Muscle layer of colon (tissue), 2 donors: ENCODE results near the gene PPP1R14B.

ENCODE experiments used
- H3K27ac ChIP-seq: one replicate; pipeline ENCODE4 v1.7.0; 2013; ENCODE audit warnings: low read depth, mild to moderate bottlenecking, low read length, moderate library complexity
- H3K27me3 ChIP-seq, 2 donors: one replicate each; pipeline ENCODE4 v1.7.0; 2013; ENCODE audit warnings: low read length in 2 of 2, mild to moderate bottlenecking in 2 of 2; ENCODE audit not compliant: insufficient read depth in 2 of 2, control insufficient read depth in 1 of 2
- H3K36me3 ChIP-seq: one replicate; pipeline ENCODE4 v1.7.0; 2013; ENCODE audit warnings: mild to moderate bottlenecking, low read length; ENCODE audit not compliant: insufficient read depth
- H3K4me1 ChIP-seq: one replicate; pipeline ENCODE4 v1.7.0; 2013; ENCODE audit warnings: mild to moderate bottlenecking, low read length; ENCODE audit not compliant: insufficient read depth
- H3K4me3 ChIP-seq, 2 donors: one replicate each; pipeline ENCODE4 v1.7.0; 2013; ENCODE audit warnings: low read length in 2 of 2, low read depth in 1 of 2, mild to moderate bottlenecking in 1 of 2, moderate library complexity in 1 of 2
- H3K9ac ChIP-seq: one replicate; pipeline ENCODE4 v1.7.0; 2013; ENCODE audit warnings: low read length
- H3K9me3 ChIP-seq: one replicate; pipeline ENCODE4 v1.7.0; 2013; ENCODE audit warnings: mild to moderate bottlenecking, low read length
- donor health status: abdominal sarcoma.
- donor health status: Adenocarcinoma of cecum.

Gene PPP1R14B, protein sequence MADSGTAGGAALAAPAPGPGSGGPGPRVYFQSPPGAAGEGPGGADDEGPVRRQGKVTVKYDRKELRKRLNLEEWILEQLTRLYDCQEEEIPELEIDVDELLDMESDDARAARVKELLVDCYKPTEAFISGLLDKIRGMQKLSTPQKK

DNA sequence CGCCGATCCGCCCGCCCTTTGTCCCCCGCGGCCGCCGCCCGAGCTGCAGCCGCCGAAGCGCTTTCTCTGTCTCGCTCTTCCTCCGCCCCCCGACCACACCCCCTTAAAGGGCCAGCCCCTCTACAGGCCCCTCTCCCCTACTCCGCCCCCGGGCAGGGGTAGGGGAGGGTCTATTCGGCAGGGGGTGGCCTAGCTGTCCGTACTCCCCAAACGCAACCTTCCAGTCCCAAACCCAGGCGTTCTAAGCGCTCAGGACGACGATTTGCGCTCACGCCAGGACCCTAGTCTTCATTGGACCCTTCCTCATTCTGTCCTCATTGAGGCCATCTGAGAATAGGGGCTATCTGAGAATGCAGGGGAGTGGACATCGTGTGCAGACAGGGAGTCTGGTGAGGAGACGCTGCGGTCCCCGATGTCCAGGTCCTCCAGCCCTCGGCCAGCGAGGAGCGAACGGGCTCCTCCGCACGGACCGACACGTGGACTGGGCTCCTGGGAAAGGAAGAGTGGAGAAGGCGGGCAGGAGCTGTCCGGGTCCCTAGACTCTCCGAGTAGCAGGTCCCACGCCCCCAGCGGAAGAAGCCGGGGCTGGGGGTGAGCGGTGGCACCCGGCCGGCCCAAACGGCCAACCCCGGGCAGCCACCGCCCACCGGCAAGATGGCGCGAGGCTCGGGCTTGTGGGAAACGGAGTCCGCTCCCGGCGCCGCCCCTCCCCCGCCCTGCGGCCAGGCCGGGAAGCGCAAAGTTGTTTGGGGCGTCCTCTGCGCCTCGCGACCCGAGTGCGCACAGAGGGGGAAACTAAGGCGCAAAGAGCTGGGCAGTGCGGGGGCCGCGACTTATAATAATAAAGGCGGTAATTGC lies at the start of gene PPP1R14B:
TSS of gene PPP1R14B (minus strand) at position 73 of the 858 bp plus-strand sequence. CDS start 270 bp downstream, outside the sequence.
- Histone ChIP-seq H3K9ac (peak within 1 kb of the TSS; percentile 84), H3K36me3 (peaks cover 13% of the 10 kb centered on the region), H3K9me3 (no peaks in the 10 kb centered on the region), H3K27me3 (no peaks in the 10 kb centered on the region), H3K4me3 (peak within 1 kb of the TSS; percentile 72 to 100), H3K4me1 (peaks cover 27% of the 10 kb centered on the region), H3K27ac (peak within 1 kb of the TSS; percentile 86)

DNA sequence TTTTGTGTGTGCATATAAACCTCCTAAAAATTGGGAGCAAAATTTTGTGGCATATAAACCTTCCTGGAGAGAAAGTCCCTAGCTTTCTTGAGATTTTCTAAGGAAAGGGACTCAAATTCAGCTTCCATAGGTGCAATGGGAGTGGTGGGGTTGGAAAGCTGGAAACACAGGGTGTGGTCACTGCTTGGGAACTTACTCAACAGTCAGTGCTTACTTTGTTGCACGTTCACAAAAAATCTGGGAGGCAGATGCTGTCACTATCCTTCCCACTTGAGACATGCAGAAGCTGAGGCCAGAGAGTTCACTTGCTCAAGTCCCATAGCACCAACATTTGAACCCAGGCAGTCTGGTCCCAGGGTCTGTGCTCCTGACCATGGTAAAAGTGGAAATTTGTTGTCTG lies 49.5 kb upstream of the PPP1R14B start:
- Histone ChIP-seq H3K27me3 (peaks cover 64 to 93% of the 10 kb centered on the region in 2 donors), H3K4me1 (peaks cover 16% of the 10 kb centered on the region), H3K36me3 (no peaks in the 10 kb centered on the region), H3K4me3 (no peak overlapping the region), H3K27ac (no peak overlapping the region), H3K9ac (no peak overlapping the region), H3K9me3 (no peaks in the 10 kb centered on the region)

DNA sequence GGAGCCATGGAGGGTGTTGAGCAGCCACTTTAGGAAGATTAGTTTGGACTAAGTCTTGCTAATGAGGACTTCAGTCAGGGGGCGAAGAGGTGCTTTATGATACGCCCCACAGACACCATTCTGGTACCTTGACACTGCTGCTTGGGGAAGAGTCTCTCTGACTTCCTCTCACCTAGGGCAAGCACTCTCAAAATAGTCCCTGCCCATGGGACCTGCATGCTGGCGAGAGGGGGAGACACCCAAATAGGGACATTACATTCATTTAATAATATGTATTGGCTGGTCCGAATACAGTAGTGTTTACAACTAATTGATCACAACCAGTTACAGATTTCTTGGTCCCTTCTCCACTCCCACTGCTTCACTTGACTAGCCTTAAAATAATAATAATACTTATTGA lies 49.0 kb upstream of the PPP1R14B start:
- Histone ChIP-seq H3K9me3 (no peaks in the 10 kb centered on the region), H3K4me1 (peaks cover 12% of the 10 kb centered on the region), H3K27ac (no peak overlapping the region), H3K36me3 (no peaks in the 10 kb centered on the region), H3K27me3 (peaks cover 66 to 96% of the 10 kb centered on the region in 2 donors), H3K9ac (no peak overlapping the region), H3K4me3 (no peak overlapping the region)

DNA sequence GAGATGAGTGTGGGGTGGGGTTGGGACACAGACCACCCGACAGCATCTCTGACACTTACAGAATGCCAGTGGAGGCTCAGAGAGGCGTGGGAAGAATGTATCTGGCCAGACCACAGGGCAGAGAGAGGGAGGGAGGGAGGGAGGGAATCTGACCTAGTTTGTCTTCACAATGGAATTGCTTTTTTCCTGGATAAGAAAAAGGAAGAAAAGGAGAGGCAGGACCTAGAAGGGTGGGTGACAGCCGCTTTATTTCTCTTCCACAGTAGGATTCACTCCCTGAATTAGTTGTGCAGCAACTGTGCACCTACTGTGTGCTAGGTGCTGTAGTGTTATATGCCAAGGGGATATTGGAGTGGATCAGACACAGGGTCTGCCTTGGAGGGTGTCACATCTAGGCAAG lies 48.0 kb upstream of the PPP1R14B start:
- Histone ChIP-seq H3K9me3 (no peaks in the 10 kb centered on the region), H3K9ac (no peak overlapping the region), H3K27ac (no peak overlapping the region), H3K27me3 (peaks cover 64 to 96% of the 10 kb centered on the region in 2 donors), H3K4me1 (peaks cover 2% of the 10 kb centered on the region), H3K4me3 (no peak overlapping the region), H3K36me3 (no peaks in the 10 kb centered on the region)

DNA sequence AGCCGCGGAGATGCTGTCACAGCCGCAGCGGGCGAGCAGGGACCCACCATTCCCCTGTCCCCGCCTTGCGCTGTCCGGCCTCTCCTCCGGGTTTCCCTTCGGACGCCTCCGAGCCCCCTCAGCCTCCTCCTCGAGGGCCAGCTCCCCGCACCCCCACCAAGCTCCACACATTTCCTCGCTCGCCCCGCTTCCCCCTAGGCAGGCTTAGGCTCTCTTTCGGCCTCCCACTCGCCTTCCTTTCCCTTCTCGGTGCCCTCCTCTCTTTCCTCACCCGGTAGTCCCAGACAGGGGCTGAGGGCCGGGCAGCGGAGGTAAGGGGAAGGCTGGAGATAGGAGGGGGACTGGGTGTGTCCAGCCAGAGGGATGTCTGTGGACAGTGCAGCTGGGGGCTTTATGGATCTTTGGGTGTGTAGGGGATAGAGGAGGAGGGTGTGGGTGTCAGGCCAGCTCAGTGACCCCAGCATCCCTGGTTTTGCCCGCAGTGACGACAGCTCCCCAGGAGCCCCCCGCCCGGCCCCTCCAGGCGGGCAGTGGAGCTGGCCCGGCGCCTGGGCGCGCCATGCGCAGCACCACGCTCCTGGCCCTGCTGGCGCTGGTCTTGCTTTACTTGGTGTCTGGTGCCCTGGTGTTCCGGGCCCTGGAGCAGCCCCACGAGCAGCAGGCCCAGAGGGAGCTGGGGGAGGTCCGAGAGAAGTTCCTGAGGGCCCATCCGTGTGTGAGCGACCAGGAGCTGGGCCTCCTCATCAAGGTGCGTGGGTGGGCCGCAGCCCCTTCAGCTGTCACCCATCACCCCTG lies 45.9 kb upstream of the PPP1R14B start:
- Histone ChIP-seq H3K27ac (no peak overlapping the region), H3K9me3 (no peaks in the 10 kb centered on the region), H3K4me1 (no peaks in the 10 kb centered on the region), H3K4me3 (no peak overlapping the region), H3K36me3 (no peaks in the 10 kb centered on the region), H3K9ac (no peak overlapping the region), H3K27me3 (peaks cover 52 to 77% of the 10 kb centered on the region in 2 donors)

DNA sequence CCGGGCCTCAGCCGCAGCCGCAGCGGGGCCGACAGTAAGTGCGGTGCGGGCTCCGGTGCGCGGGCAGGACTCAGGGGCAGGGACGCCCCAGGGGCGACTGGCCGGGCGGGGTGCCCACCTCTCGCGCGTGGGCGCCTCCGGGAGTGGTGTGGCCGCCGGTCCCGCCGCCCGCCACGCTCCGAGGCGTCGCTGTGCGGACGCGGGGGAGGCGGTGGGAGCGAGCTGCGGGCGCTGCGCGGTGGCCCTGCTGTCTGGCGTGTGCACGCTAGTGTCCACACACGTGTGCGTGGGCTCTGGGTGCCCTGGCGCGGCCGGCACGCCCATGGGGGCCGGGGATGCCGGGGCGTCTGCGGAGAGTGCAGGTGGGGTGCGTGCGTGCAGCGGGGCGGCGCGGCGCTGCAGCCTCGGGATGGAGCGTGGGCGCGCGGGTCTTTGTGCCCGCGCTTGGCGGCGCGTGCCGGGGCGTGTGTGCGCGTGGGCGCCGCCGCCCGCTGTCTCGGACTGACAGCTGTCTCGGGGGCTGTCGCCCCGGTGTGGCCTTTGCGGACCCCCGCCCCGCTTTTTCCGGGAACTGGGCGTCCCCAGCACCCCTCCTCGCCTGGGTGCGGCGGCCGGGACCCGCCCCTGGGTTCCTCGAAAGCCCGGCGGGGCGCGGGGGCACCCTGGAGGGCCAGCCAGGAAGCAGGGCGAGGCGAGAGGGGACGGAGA lies 45.2 kb upstream of the PPP1R14B start:
- Histone ChIP-seq H3K4me1 (no peaks in the 10 kb centered on the region), H3K36me3 (no peaks in the 10 kb centered on the region), H3K4me3 (peak overlapping the region in 1 of 2 donors; percentile 42), H3K9me3 (no peaks in the 10 kb centered on the region), H3K9ac (no peak overlapping the region), H3K27ac (no peak overlapping the region), H3K27me3 (peaks cover 44 to 69% of the 10 kb centered on the region in 2 donors)

DNA sequence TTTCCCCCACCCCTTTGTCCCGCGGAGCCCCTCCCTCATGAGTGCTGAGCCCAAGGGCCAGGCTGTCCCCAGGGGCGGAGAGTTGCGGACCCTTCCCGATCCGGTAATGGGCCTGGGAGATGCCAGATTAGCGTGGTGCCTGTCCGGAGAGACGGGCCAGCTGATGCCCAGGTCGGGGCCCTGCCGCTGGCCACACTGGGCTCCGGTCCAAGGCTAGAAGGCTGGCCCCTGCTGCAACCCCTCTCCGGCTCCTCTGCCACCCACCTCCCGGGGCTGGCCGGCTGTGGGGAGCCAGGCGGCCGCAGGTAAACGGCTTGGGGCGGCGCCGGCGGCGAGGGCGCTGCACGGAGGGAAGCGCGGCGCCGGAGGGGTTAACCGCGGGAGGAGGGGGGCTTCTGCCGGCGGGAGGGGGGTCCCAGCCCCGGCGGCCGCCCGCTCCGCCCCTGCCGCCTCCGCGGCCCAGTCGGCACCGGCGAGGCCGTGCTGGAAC lies 44.6 kb upstream of the PPP1R14B start, which contains the start of gene KCNK4:
TSS of gene KCNK4 (plus strand) at position 41 of the 490 bp plus-strand sequence. CDS start 1,717 bp downstream, outside the sequence.
- Histone ChIP-seq H3K27me3 (peaks cover 39 to 63% of the 10 kb centered on the region in 2 donors), H3K9me3 (no peaks in the 10 kb centered on the region), H3K27ac (no peak within 1 kb of the TSS), H3K36me3 (no peaks in the 10 kb centered on the region), H3K9ac (no peak within 1 kb of the TSS), H3K4me1 (peaks cover 1% of the 10 kb centered on the region), H3K4me3 (peak within 1 kb of the TSS in 1 of 2 donors; percentile 42)

DNA sequence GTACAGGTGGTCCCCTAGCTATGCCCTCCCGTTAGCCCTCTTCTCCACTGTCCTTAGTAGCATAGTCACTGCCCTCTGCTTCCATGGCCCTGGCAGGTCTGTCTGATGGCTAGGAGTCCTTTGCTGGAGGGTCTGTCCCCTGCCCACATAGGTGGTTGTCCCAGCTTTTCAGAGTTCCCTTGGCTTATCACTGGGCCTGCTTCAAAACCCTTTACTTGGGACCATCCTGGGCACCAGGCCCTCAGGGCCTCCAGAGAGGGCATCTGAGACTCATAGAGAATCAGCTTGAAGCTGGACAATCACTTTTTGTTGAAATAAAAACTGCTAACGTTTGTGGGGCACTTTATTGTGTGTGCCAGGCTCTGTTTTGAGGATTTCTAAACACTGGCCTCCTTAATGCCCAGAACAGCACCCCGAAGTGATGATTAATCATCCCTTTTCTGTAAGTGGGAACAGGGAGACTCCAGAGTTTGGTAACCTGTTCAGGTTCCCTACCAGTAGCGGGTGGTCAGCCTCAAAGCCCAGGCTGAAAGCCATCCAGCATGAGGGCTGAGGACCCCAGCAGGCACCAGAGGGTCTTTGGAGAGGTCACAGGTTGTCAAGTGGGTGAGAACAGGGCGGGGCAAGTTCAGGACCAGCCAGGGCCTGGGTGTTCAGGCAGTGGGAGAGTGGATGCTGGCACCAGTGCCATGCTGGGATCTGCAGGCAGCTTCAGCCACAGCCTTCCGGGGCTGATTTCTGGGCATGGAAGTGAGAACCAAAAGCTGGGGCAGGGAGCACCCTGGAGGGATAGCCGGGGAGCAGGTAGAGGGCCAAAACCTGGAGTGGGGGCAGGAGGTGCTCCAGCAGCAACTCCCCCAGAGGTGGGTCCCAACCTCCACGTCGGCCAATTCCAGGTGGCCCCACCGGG lies 43.9 kb upstream of the PPP1R14B start:
- no peaks in the 10 kb centered on the region for H3K9me3 ChIP-seq
- H3K36me3 ChIP-seq, result no peaks in the 10 kb centered on the region
- H3K4me1 ChIP-seq, result peaks cover 6% of the 10 kb centered on the region
- no peak overlapping the region for H3K9ac ChIP-seq
- no peak overlapping the region for H3K4me3 ChIP-seq
- peaks cover 32 to 56% of the 10 kb centered on the region in 2 donors for H3K27me3 ChIP-seq
- H3K27ac ChIP-seq, result no peak overlapping the region

DNA sequence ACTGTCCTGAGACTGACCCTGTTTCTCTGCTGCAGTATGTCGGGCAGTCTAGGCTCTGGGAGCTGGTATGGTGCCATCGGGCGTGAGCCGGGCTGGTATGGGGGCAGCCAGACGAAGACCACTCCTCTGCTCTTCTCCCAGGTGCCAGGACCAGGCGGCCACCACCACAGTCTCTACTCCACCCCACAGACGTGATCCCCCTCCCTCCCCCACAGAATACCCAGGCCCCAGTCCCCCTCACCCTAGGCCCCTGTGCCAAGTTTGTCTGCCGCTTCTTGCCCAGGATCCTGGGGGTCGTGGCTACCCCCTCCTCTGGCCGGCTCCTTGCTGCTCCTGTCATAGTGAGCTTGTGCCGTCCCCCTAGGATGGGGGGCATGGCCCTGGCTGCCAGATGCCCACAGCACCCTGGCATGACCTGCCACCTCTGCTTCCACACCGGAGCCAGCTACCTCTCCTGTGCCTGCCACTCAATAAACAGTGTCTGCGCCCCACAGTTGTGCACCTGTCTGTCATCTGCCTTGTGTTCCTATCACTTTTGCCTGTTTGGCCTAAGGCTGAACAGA lies 42.3 kb upstream of the PPP1R14B start:
- H3K27ac ChIP-seq, result no peak overlapping the region
- no peak overlapping the region for H3K9ac ChIP-seq
- H3K27me3 ChIP-seq, result peaks cover 24 to 43% of the 10 kb centered on the region in 2 donors
- H3K9me3 ChIP-seq, result no peaks in the 10 kb centered on the region
- peaks cover 7% of the 10 kb centered on the region for H3K4me1 ChIP-seq
- no peak overlapping the region for H3K4me3 ChIP-seq
- H3K36me3 ChIP-seq, result no peaks in the 10 kb centered on the region

DNA sequence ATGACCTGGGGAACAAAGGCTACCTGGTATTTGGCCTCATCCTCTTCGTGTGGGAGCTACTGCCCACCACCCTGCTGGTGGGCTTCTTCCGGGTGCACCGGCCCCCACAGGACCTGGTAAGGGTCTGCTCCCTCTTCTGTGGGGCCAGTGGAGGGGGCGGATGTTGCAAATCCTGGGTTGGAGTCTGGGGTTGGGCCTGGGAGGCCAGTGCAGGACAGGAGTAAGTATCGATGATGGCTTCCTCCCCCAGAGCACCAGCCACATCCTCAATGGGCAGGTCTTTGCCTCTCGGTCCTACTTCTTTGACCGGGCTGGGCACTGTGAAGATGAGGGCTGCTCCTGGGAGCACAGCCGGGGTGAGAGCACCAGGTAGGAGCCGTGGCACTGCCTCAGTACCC lies 41.6 kb upstream of the PPP1R14B start:
- H3K27ac ChIP-seq, result no peak overlapping the region
- H3K36me3 ChIP-seq, result no peaks in the 10 kb centered on the region
- no peaks in the 10 kb centered on the region for H3K9me3 ChIP-seq
- peaks cover 24 to 36% of the 10 kb centered on the region in 2 donors for H3K27me3 ChIP-seq
- H3K9ac ChIP-seq, result no peak overlapping the region
- no peak overlapping the region for H3K4me3 ChIP-seq
- H3K4me1 ChIP-seq, result peaks cover 14% of the 10 kb centered on the region
